ENCODE results near the gene PRKAA2.

Gene PRKAA2

DNA sequence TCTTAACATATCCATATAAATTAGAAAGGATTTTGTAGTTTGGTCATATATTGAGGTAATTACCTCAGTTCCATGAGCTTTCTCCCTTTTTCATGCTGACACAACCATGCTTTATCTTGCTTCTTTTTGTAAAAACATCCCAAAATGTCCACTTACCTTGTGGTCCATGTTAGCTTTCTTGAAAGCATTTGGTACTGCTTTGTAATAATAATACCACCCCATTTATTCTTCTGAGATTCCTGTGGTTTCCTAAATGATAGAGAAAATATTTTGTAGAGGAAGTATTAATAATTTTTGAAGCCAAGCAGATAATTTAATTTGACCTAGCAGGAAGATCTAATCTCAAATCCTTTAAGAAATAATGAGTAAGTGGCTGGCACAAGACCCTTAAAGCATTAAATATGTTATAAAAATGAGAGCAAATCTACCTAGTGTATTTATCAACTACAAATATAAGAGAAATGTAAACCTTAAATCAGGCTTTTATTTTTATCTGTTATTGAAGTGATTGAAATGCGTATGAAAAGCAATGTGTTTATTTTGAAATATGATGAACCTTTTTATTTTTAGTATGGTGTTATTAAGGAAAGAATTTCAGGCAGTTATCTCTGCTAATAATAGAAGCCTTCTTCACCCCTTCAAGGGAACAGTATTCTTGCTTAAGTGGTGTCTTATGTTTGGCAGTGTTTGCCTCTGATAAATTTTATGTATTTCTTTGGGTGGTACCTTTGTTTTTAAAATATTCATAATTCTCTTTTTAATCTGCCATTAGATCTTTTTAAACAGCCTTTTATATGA is 9.2 kb downstream of the PRKAA2 start (continued):
- TF ChIP-seq, protein P1, sequence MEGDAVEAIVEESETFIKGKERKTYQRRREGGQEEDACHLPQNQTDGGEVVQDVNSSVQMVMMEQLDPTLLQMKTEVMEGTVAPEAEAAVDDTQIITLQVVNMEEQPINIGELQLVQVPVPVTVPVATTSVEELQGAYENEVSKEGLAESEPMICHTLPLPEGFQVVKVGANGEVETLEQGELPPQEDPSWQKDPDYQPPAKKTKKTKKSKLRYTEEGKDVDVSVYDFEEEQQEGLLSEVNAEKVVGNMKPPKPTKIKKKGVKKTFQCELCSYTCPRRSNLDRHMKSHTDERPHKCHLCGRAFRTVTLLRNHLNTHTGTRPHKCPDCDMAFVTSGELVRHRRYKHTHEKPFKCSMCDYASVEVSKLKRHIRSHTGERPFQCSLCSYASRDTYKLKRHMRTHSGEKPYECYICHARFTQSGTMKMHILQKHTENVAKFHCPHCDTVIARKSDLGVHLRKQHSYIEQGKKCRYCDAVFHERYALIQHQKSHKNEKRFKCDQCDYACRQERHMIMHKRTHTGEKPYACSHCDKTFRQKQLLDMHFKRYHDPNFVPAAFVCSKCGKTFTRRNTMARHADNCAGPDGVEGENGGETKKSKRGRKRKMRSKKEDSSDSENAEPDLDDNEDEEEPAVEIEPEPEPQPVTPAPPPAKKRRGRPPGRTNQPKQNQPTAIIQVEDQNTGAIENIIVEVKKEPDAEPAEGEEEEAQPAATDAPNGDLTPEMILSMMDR (tag by site-specific recombination; IDR thresholded peaks at IDR 0.05) = no peak
- TF ChIP-seq ZNF155 (tag by site-specific recombination; IDR thresholded peaks at IDR 0.05) = no peak
- no peak for TF ChIP-seq ZNF114 (tag by site-specific recombination; IDR thresholded peaks at IDR 0.05)
- no peak for TF ChIP-seq ZNF274 (IDR thresholded peaks at IDR 0.05; ENCODE audit: low read length)
- TF ChIP-seq ZNF274 (tag by site-specific recombination; IDR thresholded peaks at IDR 0.05; ENCODE audit: borderline replicate concordance) = no peak
- TF ChIP-seq ZNF148 (tag by site-specific recombination; IDR thresholded peaks at IDR 0.05; ENCODE audit: borderline replicate concordance) = no peak
- TF ChIP-seq ZBTB11 (tag by site-specific recombination; conservative IDR thresholded peaks at IDR 0.05; ENCODE audit: low read depth) = no peak
- TF ChIP-seq HOXD13 (CRISPR knock-in tag; IDR thresholded peaks at IDR 0.05; ENCODE audit: borderline replicate concordance) = no peak
- TF ChIP-seq, protein P2, sequence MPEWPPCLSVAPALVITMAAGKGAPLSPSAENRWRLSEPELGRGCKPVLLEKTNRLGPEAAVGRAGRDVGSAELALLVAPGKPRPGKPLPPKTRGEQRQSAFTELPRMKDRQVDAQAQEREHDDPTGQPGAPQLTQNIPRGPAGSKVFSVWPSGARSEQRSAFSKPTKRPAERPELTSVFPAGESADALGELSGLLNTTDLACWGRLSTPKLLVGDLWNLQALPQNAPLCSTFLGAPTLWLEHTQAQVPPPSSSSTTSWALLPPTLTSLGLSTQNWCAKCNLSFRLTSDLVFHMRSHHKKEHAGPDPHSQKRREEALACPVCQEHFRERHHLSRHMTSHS (tag by site-specific recombination; IDR thresholded peaks at IDR 0.05) = no peak
- no peak for TF ChIP-seq ZNF514 (tag by site-specific recombination; IDR thresholded peaks at IDR 0.05)
- TF ChIP-seq ZNF580 (tag by site-specific recombination; IDR thresholded peaks at IDR 0.05) = no peak

DNA sequence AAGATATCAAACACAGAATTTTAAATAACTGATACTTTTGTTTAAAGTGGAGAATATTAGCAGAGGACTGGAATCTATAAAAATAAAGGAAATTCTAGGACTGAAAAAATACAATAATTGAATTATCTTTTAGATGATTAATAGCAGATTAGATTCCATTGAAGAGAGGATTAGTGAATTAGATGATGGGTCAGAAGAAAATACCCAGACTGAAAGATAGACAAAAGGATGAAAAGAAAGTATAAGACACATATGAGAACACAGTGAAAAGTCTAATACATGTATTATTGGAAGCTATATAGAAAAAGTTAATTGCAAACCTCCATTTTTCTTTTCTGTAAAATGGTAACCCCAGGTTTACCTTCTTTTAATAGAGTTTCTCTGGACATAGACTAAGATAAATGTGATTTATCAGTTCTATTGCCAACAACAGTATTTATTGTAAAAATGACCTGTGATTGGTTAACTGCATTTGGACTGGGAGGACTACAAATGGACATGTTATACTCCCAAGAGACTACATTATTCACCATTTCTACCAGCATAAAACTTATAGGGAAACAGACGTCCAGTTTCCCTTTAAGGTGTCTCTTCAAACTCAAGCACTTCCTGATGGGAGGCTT is 11.0 kb downstream of the PRKAA2 start:
- TF ChIP-seq SETDB1 (IDR thresholded peaks at IDR 0.05; ENCODE audit: insufficient read length, low read length) (peak; percentile 97), TRIM28 (IDR thresholded peaks at IDR 0.05; ENCODE audit: borderline replicate concordance, low read length) (peak; percentile 86), ZNF626 (tag by site-specific recombination; IDR thresholded peaks at IDR 0.05) (peak; percentile 39; the same call in 1 of the 2 replicates), ZNF610 (tag by site-specific recombination; IDR thresholded peaks at IDR 0.05; ENCODE audit: borderline replicate concordance) (0 out of 2 replicates have a peak, but pooled peaks have one; percentile 35), ZNF580 (tag by site-specific recombination; IDR thresholded peaks at IDR 0.05) (peak; percentile 63; the same call in 1 of the 2 replicates), ZNF768 (tag by site-specific recombination; IDR thresholded peaks at IDR 0.05) (no peak)
- TF ChIP-seq, protein P3, sequence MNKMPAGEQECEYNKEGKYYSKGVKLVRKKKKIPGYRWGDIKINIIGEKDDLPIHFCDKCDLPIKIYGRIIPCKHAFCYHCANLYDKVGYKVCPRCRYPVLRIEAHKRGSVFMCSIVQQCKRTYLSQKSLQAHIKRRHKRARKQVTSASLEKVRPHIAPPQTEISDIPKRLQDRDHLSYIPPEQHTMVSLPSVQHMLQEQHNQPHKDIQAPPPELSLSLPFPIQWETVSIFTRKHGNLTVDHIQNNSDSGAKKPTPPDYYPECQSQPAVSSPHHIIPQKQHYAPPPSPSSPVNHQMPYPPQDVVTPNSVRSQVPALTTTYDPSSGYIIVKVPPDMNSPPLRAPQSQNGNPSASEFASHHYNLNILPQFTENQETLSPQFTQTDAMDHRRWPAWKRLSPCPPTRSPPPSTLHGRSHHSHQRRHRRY (tag by site-specific recombination; IDR thresholded peaks at IDR 0.05) = no peak
- TF ChIP-seq, protein P4, sequence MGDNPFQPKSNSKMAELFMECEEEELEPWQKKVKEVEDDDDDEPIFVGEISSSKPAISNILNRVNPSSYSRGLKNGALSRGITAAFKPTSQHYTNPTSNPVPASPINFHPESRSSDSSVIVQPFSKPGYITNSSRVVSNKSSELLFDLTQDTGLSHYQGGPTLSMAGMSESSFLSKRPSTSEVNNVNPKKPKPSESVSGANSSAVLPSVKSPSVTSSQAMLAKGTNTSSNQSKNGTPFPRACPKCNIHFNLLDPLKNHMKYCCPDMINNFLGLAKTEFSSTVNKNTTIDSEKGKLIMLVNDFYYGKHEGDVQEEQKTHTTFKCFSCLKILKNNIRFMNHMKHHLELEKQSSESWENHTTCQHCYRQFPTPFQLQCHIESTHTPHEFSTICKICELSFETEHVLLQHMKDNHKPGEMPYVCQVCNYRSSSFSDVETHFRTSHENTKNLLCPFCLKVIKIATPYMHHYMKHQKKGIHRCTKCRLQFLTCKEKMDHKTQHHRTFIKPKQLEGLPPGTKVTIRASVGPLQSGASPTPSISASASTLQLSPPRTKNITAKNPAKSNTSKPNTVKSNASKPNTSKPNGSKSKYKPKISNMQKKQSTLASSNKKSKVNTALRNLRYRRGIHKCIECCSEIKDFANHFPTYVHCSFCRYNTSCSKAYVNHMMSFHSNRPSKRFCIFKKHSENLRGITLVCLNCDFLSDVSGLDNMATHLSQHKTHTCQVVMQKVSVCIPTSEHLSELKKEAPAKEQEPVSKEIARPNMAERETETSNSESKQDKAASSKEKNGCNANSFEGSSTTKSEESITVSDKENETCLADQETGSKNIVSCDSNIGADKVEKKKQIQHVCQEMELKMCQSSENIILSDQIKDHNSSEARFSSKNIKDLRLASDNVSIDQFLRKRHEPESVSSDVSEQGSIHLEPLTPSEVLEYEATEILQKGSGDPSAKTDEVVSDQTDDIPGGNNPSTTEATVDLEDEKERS (tag by site-specific recombination; IDR thresholded peaks at IDR 0.05) = peak; percentile 11; the same call in 1 of the 2 replicates
- H3K4me3 ChIP-seq (ENCODE audit: low read depth, low read length) = no peak overlapping the region
- H3K4me1 ChIP-seq (ENCODE audit: control insufficient read depth, insufficient read depth, low read length) = no peaks in the 10 kb centered on the region
- no peak overlapping the region for H3K27ac ChIP-seq (ENCODE audit: extremely low read depth, low read depth, low read length)
- H3K36me3 ChIP-seq (ENCODE audit: control insufficient read depth in 2 of 2, insufficient read depth in 1 of 2, low read length in 2 of 2) = peaks cover 0 to 5% of the 10 kb centered on the region in 2 experiments
- POLR2A ChIA-PET = no interaction called here
- CTCF ChIA-PET = no interaction called here
- peaks cover 10% of the 10 kb centered on the region for H3K9me3 ChIP-seq (ENCODE audit: control insufficient read depth, insufficient read depth, low read depth, low read length)
